ENCODE results near the gene TMEM147.
"Not testable (repeated sequence)": the region's sequence is repeated elsewhere in the genome, so short reads cannot be mapped to it uniquely, and the experiment has no call there.

The TMEM147 gene

DNA sequence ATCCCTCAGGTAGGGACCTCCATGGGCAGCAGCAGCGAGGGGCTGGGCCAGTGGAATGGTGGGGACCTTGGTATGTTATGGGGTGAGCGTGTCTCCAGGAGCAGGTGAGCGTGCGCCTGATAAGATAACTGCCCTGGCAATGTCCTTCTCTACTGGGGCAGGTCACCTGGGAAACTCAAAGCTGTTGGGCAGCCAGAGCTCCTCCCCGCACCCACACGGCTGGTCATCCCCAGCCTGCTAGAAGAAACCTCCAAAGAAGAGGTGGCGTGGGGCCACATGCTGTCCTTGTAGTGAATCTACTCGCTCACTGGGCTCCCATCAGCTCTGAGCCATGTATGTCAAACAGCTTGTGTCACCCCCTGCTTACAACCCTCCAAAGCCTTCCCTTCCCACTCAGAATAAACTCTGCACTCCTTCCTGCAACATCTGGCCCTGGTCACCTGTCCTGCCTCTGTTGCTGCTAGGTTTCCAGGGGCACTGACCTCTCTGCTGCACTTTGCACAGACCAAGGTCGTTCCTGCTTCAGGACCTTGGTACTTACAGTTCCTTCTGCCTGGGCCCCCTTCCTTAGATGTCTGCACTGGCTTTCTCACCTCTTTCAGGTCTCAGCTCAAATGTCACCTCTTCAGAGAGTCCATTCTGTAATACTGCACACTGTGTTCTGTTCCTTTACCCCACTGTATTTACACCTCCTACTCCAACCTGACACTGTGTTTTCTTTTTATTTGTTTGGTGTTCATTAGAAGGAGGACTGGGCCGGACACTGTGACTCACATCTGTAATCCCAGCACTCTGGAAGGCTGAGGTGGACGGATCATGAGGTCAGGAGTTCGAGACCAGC, 19.8 kb downstream of the TMEM147 start:
- no peak for FAIRE-seq

DNA sequence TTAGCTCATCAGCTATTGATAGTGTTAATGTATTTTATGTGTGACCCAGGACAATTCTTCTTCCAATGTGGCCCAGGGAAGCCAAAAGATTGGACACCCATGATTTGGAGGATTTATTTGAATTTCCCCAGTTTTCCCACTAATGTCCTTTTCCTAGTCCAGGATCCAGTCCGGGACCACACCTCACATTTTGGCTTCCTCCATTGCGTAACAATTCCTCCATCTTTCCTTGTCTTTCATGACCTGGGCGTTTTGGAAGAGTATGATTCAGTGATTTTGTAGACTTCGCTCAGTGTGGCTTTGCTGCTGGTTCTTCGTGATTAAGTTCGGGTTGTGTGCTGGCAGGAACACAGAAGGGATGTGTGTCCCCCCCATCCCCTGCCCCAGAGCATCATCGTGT, 21.3 kb downstream of the TMEM147 start:
- no peak for FAIRE-seq

DNA sequence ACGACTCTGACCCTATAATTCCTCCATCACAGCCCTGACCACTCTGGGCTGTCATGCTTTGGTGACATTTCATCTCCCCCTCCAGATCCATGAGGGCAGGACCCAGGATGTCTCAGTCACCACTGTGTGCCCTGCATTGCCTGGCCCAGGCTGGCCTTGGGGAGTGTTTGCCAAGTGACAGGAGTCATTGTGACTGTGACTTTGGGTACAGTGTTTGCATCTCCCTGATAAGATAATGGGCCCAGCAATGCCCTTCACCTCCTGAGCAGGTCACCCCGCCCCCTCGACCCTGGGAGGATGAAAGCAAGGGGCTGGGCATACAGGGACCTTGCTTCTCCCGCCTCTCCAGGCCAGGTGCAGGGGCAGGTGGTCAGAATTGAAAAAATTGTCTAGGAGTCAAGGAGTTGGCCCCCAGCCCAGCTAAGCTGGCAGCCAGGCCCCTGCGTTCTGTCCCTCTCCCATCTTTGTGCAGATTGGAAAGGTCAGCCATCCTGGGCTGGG, 23.9 kb downstream of the TMEM147 start:
- FAIRE-seq: no peak

DNA sequence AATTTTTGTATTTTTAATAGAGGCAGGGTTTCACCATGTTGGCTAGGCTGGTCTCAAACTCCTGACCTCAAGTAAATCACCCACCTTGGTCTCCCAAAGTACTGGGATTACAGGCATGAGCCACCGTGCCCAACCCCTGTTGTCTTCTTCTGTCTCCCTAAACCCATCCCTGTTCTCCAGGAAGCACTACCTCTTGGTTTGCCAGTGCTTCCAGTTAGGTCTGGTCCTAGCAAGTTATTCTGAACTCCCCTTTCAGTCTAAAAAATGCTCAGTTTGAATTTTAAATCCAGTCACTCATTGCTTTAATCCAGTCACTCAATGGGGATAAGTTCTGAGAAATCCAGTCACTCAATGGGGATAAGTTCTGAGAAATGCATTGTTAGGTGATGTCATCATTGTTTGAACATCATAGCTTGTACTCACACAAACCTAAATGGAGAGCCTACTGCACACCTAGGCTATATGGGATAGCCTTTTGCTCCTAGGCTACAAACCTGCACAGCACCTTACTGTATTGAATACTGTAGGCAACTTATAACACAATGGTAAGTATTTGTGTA, 26.1 kb downstream of the TMEM147 start:
- no peak for FAIRE-seq

DNA sequence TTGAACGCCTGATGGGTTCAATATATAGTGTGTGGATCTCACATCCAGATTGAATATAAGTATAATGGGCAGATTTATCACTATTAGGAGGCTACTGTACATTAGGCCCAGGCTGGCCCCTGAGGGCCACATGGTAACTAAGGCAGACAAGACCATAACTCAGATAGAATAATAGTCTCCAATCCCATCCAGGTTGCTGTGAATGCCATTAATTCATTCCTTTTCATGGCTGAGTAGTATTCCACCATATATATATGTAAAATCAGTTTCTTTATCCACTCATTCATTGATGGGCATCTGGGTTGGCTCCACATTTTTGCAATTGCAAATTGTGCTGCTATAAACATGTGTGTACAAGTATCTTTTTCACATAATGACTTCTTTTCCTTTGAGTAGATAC, 32.5 kb downstream of the TMEM147 start:
- FAIRE-seq: no peak

DNA sequence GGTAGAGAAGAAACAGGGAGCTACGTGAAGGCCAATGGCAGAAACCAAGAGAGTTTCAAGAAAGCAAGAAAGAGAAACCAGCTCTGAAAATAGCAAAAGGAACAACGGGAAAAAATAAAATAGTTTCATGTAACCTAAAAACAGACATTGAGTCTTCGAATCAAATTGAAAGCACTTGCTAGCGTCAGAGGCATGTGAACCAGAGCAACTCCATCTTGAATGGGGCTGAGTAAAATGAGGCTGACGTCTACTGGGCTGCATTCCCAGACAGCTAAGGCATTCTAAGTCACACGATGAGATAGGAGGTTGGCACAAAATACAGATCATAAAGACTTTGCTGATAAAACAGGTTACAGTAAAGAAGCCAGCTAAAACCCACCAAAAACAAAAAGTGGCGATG, 33.3 kb downstream of the TMEM147 start:
- FAIRE-seq: no peak

DNA sequence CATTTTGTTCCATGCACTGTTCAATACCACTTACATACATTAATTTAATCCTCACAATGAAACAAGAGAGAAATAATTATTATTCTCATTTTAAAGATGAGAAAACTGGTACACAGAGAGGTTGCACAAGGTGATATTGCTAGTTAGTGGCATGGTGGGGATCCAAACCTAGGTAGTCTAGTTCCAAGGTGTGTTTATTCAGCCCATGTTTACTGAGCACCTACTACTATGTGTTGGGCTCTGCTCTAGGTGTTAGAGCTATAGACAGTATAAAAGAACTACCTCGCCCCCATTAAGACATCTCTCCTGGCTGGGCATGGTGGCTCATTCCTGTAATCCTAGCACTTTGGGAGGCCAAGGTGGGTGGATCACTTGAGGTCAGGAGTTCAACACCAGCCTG, 37.3 kb downstream of the TMEM147 start:
- FAIRE-seq: no peak

DNA sequence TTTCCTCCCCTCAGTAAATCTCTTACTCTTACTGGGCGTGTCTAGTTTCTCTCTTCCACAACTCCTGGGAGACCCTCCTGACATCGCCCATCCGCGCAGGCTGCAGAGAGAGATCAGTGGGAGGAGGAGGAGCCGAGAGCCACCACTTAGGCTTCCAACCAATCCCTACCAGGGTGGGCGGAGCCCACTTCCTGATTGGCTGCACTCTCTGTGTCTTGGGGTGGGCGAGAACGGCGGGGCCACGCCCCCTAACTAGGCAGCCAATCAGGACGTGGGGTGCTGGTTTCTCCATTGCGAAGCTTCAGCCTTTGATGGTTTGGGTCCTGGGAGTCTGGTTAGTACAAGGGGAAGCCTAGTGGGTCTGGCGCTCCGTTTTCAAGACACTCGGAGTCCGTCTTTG, 40.4 kb downstream of the TMEM147 start, which contains the start of gene PMIS2:
Gene PMIS2 (plus strand): TSS at position 326 of the 400 bp plus-strand sequence. CDS start 87 bp downstream, outside the sequence.
- FAIRE-seq: no peak

DNA sequence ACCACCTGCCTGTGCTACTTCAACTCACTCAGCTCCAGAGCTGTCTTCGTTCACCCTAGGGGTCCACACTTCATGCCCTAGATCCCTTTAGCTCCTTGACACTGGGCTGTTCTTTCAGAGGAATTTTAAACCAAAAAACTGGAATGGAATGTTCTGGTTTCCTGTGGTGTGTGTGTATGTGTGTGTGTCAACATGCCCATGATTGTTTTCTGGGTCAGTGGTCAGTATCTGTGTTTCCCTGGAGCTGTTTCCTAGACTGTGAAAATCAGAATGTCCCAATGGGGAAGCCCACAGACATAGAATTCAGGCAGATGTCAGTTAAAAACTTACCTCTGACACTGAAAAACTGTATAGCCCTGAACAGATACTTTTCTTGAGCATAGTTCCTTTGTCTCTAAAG, 41.9 kb downstream of the TMEM147 start:
- FAIRE-seq: no peak

DNA sequence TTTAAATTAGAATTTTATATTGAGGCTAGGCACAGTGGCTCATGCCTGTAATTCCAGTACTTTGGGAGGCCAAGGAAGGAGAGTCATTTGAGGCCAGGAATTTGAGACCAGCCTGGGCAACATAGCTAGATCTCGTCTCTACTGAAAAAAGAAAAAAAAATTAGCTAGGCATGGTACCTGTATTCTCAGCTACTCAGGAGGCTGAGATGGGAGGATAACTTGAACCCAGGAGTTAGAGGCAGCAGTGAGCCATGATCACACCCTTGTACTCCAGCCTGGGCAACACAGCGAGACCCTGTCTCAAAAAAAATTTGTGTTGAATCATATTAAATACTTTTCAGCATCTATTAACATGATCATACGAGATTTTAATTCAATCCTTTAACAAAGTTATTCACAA, 45.4 kb downstream of the TMEM147 start:
- no peak for FAIRE-seq

DNA sequence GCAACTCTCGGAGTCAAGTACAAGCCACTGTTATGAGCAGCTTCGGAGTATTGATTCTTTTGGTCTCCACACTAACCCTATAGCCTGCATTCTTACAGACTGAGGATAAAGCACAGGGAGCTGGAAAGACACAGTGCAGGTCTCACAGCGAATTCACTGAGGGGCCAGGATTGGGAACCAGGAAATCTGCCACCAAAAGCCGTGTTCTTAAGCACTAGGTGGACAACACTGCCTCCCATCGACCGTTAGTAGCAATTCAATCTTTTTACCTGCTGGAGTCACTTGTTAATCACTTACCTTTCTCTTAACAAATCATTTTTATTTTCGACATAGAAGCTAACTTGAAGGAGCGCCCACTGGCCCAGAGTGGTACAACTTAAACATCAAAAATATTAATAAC, 46.8 kb downstream of the TMEM147 start:
- FAIRE-seq: peak; percentile 62

DNA sequence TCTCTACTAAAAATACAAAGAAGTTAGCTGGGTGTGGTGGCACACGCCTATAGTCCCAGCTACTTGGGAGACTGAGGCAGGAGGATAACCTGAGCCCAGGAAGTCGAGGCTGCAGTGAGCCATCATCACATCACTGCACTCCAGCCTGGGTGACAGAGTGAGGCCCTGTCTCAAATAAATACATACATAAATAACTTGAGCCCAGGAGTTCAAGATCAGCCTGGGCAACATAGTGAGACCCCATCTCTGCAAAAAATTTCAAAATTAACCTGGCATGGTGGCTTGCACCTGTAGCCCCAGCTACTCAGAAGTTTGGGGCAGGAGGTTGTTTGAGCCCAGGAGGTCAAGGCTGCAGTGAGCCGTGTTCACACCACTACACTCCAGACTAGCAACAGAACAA, 49.6 kb downstream of the TMEM147 start:
- not testable (repeated sequence) for FAIRE-seq

DNA sequence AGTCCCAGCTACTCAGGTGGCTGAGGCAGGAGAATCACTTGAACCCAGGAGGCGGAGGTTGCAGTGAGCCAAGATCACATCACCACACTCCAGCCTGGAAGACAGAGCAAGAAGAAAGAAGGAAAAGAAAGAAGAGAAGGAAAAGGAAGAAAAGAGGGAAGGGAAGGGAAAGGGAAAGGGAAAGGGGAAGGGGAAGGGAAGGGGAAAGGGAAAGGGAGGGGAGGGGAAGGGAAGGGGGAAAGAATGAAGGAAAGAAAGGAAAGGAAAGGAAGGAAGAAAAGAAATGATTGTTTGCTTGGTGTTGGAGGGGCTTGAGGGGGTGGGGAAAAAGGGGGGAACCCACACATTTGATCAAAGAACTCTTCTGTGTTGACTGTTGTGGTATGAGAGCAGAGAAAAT, 50.5 kb downstream of the TMEM147 start:
- no peak for FAIRE-seq

DNA sequence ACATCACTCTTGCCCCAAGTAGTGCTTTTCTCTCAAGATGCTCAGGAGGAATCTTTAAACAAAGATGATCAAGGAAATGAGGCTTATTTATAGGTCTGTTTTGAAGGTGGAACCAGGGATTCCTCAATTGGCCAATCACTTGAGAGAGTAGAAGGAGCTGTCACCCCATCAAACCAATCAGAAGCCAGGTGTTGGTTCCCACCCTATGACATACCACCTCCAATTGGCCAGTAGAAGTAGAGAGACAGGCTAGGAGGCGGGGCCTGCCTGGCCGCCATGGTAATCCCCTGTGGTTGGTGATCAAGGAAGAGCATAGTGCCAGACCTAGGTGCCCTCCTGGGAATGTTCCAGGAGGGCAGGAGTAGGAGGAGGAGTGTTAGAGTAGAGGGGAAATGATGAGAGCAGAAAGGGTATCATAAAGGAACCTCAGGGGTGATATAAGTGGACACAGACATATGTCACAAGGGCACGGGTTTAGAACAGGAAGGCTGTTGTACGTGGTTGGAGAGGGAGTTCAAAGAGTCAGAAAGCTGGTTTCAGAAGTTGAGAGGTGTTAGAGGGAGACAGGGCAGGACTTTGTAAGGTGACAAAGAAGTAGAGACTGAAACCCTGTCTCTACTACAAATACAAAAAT, 51.1 kb downstream of the TMEM147 start:
- no peak for FAIRE-seq
